H9 (cell line): ENCODE data around the gene TUT4. TPM values are rescaled to one million over a fixed set of nuclear protein-coding genes. Genes with fewer than 3 reads are reported as not detected.

Source experiments
- DNase-seq: peaks from one replicate; pipeline ENCODE4 v3.0.0-alpha.2; 2017
- H2AFZ ChIP-seq: one replicate; pipeline ENCODE4 v1.6.1; 2013; ENCODE audit warnings: mild to moderate bottlenecking, low read length, control low read depth, moderate library complexity
- H2AK5ac ChIP-seq: 2 replicates; pipeline ENCODE4 v1.6.1; 2013; ENCODE audit warnings: low read length, control low read depth, mixed read lengths; ENCODE audit not compliant: insufficient read length
- H2BK120ac ChIP-seq: one replicate; pipeline ENCODE4 v1.6.1; 2013; ENCODE audit warnings: low read depth, mild to moderate bottlenecking, low read length, control low read depth, inconsistent platforms; ENCODE audit not compliant: poor library complexity, severe bottlenecking
- H2BK12ac ChIP-seq: 2 replicates; pipeline ENCODE4 v1.6.1; 2013; ENCODE audit warnings: low read length, control low read depth, mixed read lengths, low read depth; ENCODE audit not compliant: insufficient read length
- H2BK15ac ChIP-seq: 2 replicates; pipeline ENCODE4 v1.6.1; 2013; ENCODE audit warnings: low read depth, low read length, control low read depth
- H2BK20ac ChIP-seq: one replicate; pipeline ENCODE4 v1.6.1; 2013; ENCODE audit warnings: low read depth, mild to moderate bottlenecking, low read length, control low read depth, inconsistent platforms; ENCODE audit not compliant: poor library complexity, severe bottlenecking
- H2BK5ac ChIP-seq: 2 replicates; pipeline ENCODE4 v1.6.1; 2013; ENCODE audit warnings: low read length, control low read depth, mixed read lengths; ENCODE audit not compliant: insufficient read length
- H3K14ac ChIP-seq: 2 replicates; pipeline ENCODE4 v1.6.1; 2013; ENCODE audit warnings: low read length, control low read depth; ENCODE audit not compliant: insufficient read depth
- H3K18ac ChIP-seq: 2 replicates; pipeline ENCODE4 v1.6.1; 2013; ENCODE audit warnings: low read depth, mild to moderate bottlenecking, mixed read lengths, low read length, control low read depth; ENCODE audit not compliant: insufficient read length
- H3K23ac ChIP-seq: 2 replicates; pipeline ENCODE4 v1.6.1; 2013; ENCODE audit warnings: low read length, control low read depth, mixed read lengths, low read depth; ENCODE audit not compliant: insufficient read length
- H3K23me2 ChIP-seq: 2 replicates; pipeline ENCODE4 v1.6.1; 2013; ENCODE audit warnings: low read depth, mild to moderate bottlenecking, mixed read lengths, low read length, control low read depth; ENCODE audit not compliant: insufficient read length, poor library complexity, severe bottlenecking
- H3K27ac ChIP-seq: 2 replicates; pipeline ENCODE4 v1.5.1; 2013; ENCODE audit warnings: low read length, control low read depth, mixed read lengths, low read depth; ENCODE audit not compliant: insufficient read length
- H3K27me3 ChIP-seq: 2 replicates; pipeline ENCODE4 v1.6.1; 2013; ENCODE audit warnings: low read length, control low read depth, inconsistent platforms; ENCODE audit not compliant: insufficient read depth
- H3K4ac ChIP-seq: 2 replicates; pipeline ENCODE4 v1.6.1; 2013; ENCODE audit warnings: low read depth, mild to moderate bottlenecking, control low read depth, inconsistent platforms, low read length, moderate library complexity
- H3K4me1 ChIP-seq: 2 replicates; pipeline ENCODE4 v1.6.1; 2013; ENCODE audit warnings: low read length, control low read depth, inconsistent platforms; ENCODE audit not compliant: insufficient read depth
- H3K4me2 ChIP-seq: 2 replicates; pipeline ENCODE4 v1.6.1; 2013; ENCODE audit warnings: low read length, control low read depth, mixed read lengths; ENCODE audit not compliant: insufficient read length, insufficient read depth
- H3K56ac ChIP-seq: 2 replicates; pipeline ENCODE4 v1.6.1; 2013; ENCODE audit warnings: low read depth, mild to moderate bottlenecking, mixed read lengths, low read length, control low read depth; ENCODE audit not compliant: insufficient read length
- H3K79me1 ChIP-seq: 2 replicates; pipeline ENCODE4 v1.6.1; 2013; ENCODE audit warnings: low read depth, mild to moderate bottlenecking, moderate library complexity, low read length, control low read depth, inconsistent platforms; ENCODE audit not compliant: insufficient read depth, poor library complexity, severe bottlenecking
- H3K79me2 ChIP-seq: 2 replicates; pipeline ENCODE4 v1.6.1; 2013; ENCODE audit warnings: low read length, control low read depth, inconsistent platforms; ENCODE audit not compliant: insufficient read depth
- H3K9ac ChIP-seq: 2 replicates; pipeline ENCODE4 v1.6.1; 2013; ENCODE audit warnings: low read length, control low read depth, mixed read lengths; ENCODE audit not compliant: insufficient read length; ENCODE audit errors: extremely low read depth
- H3K9me3 ChIP-seq: one replicate; pipeline ENCODE4 v1.6.1; 2013; ENCODE audit warnings: low read depth, low read length, inconsistent platforms; ENCODE audit not compliant: control insufficient read depth
- H3T11ph ChIP-seq: one replicate; pipeline ENCODE4 v1.6.1; 2013; ENCODE audit warnings: mild to moderate bottlenecking, low read length, control low read depth, inconsistent platforms
- H4K20me1 ChIP-seq: one replicate; pipeline ENCODE4 v1.6.1; 2013; ENCODE audit not compliant: control insufficient read depth, insufficient read length, insufficient read depth
- H4K5ac ChIP-seq: 2 replicates; pipeline ENCODE4 v1.6.1; 2013; ENCODE audit warnings: low read depth, mild to moderate bottlenecking, mixed read lengths, low read length, control low read depth; ENCODE audit not compliant: insufficient read length
- H4K8ac ChIP-seq: replicated peaks from 2 replicates; pipeline ENCODE4 v1.6.1; 2013; ENCODE audit warnings: low read length, control low read depth, mixed read lengths, low read depth; ENCODE audit not compliant: insufficient read length
- H4K91ac ChIP-seq: 2 replicates; pipeline ENCODE4 v1.6.1; 2013; ENCODE audit warnings: low read depth, mild to moderate bottlenecking, moderate library complexity, mixed read lengths, low read length, control low read depth; ENCODE audit not compliant: insufficient read length
- H3K27ac Mint-ChIP-seq, 3 experiments: 2 replicates in 2 of 3; 3 replicates in 1 of 3; pipeline ENCODE4 v1.8.0; 2020 to 2021; ENCODE audit warnings: mixed read lengths in 3 of 3, mild to moderate bottlenecking in 1 of 3, moderate library complexity in 1 of 3
- H3K27me3 Mint-ChIP-seq: 2 replicates; pipeline ENCODE4 v1.8.0; 2021; ENCODE audit warnings: low read depth, mild to moderate bottlenecking, moderate library complexity, mixed read lengths
- H3K36me3 Mint-ChIP-seq, 3 experiments: 2 replicates in 2 of 3; 3 replicates in 1 of 3; pipeline ENCODE4 v1.8.0; 2020 to 2021; ENCODE audit warnings: low read depth in 3 of 3, mixed read lengths in 3 of 3; ENCODE audit not compliant: insufficient read depth in 1 of 3
- H3K4me1 Mint-ChIP-seq, 2 experiments: 2 replicates each; pipeline ENCODE4 v1.8.0; 2020; ENCODE audit warnings: mixed read lengths in 2 of 2
- H3K4me3 Mint-ChIP-seq, 2 experiments: 2 replicates in 1 of 2; 3 replicates in 1 of 2; pipeline ENCODE4 v1.8.0; 2020 to 2021; ENCODE audit warnings: mild to moderate bottlenecking in 2 of 2, mixed read lengths in 2 of 2, moderate library complexity in 1 of 2
- H3K9me3 Mint-ChIP-seq, 2 experiments: 2 replicates in 1 of 2; 3 replicates in 1 of 2; pipeline ENCODE4 v1.8.0; 2020; ENCODE audit warnings: mild to moderate bottlenecking in 2 of 2, mixed read lengths in 2 of 2, moderate library complexity in 1 of 2
- CTCF ChIP-seq: fragments of 200-600 bp; sonication (generic); conservative IDR thresholded peaks from 3 replicates; pipeline ENCODE4 v1.8.0; 2021; ENCODE audit warnings: antibody characterized with exemption, mild to moderate bottlenecking
- WGBS: extraction: QIAGEN DNeasy Blood & Tissue Kit; methylation state at CpG from one replicate; pipeline ENCODE4 v1.1.7; 2013; ENCODE audit warnings: missing lambda C conversion rate, low lambda C conversion rate, mixed read lengths; ENCODE audit not compliant: insufficient read length; ENCODE audit errors: extremely low coverage; 5-methylcytosine and 5-hydroxymethylcytosine counted together
- total RNA-seq: library from RNA; stranded (reverse); gene quantifications from 2 replicates; pipeline ENCODE4 v1.2.1, GENCODE V29; 2021

TUT4 gene
- total RNA-seq, 1 experiment from 2014 or later: 59.3 TPM

GRCh38 chr1:52592637-52593323, 39.9 kb upstream of the TUT4 start:
- Mint-ChIP-seq H3K27ac (no peak overlapping the region), H3K4me3 (no peak overlapping the region), H3K9me3 (no peaks in the 10 kb centered on the region), H3K36me3 (no peaks in the 10 kb centered on the region), H3K27me3 (no peaks in the 10 kb centered on the region), H3K4me1 (peaks cover 16 to 30% of the 10 kb centered on the region in 2 experiments)
- Histone ChIP-seq H3K9ac (no peak overlapping the region), H3K79me1 (no peaks in the 10 kb centered on the region), H4K5ac (no peak overlapping the region), H3K4me2 (no peak overlapping the region), H2BK20ac (no peak overlapping the region), H4K20me1 (no peaks in the 10 kb centered on the region), H4K91ac (no peak overlapping the region), H3K27ac (no peak overlapping the region), H3K79me2 (no peaks in the 10 kb centered on the region), H2BK12ac (no peak overlapping the region), H3K4ac (no peak overlapping the region), H2AFZ (no peak overlapping the region), H3K23ac (no peak overlapping the region), H3K23me2 (no peaks in the 10 kb centered on the region), H3K18ac (no peak overlapping the region), H3K14ac (no peak overlapping the region), H2BK15ac (no peak overlapping the region), H2AK5ac (no peak overlapping the region), H2BK120ac (no peak overlapping the region), H3K4me1 (no peaks in the 10 kb centered on the region), H3K56ac (no peak overlapping the region), H2BK5ac (no peak overlapping the region), H4K8ac (no peak overlapping the region), H3T11ph (no peak overlapping the region), H3K27me3 (no peaks in the 10 kb centered on the region), H3K9me3 (no peaks in the 10 kb centered on the region)
- TF ChIP-seq CTCF: no peak
- WGBS: no CpG with 5 or more reads among the region's 5 CpGs
- DNase-seq: no peak
